ENCODE data around the gene MYO3B.
"Not testable (repeated sequence)": the region's sequence is repeated elsewhere in the genome, so short reads cannot be mapped to it uniquely, and the experiment has no call there.

Gene MYO3B

DNA sequence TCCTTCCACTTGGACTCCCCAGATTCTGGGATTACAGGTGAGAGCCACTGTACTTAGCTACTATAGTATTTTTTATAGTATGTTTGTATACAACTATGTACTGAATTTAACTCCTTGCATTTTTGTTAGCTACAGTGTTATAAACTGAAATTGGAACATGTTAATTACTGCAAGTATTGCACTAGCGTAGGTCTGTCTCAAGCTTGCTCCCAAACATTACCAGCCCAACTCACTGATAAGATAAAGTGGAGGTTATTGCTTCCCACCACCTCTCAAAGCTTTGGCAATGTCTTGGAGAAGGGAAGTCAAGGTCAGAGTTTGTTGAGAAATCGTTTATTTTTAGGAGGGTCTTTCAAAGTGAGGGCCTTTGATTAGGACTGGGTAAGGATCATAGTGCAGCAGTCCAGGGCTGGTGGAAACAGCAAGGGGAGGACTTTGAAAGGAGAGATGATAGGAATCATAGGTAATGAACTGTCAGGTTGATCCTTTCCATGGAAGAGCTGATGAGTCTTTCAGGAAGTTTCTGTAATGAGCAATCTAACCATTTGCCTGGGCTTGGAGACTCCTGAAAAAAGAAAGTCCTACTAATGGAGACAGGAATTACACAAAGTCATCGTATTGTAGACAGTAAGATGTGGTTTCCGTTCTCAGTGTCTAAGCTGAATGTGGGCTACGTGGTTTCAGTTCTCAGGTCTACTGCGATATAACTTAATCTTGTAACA, 257.1 kb downstream of the MYO3B start:
- peak in 1 of 5 experiments; percentile 87 for DNase-seq

- DNase-seq = peak in 1 of 5 experiments; percentile 63
Observed at GRCh38 chr2:170436077-170436943, 258.4 kb downstream of the MYO3B start.

- DNase-seq = no peak
Observed at GRCh38 chr2:170446078-170446477, 268.1 kb downstream of the MYO3B start.

GRCh38 chr2:170449034-170449433, 271.1 kb downstream of the MYO3B start:
- no peak for DNase-seq

DNA sequence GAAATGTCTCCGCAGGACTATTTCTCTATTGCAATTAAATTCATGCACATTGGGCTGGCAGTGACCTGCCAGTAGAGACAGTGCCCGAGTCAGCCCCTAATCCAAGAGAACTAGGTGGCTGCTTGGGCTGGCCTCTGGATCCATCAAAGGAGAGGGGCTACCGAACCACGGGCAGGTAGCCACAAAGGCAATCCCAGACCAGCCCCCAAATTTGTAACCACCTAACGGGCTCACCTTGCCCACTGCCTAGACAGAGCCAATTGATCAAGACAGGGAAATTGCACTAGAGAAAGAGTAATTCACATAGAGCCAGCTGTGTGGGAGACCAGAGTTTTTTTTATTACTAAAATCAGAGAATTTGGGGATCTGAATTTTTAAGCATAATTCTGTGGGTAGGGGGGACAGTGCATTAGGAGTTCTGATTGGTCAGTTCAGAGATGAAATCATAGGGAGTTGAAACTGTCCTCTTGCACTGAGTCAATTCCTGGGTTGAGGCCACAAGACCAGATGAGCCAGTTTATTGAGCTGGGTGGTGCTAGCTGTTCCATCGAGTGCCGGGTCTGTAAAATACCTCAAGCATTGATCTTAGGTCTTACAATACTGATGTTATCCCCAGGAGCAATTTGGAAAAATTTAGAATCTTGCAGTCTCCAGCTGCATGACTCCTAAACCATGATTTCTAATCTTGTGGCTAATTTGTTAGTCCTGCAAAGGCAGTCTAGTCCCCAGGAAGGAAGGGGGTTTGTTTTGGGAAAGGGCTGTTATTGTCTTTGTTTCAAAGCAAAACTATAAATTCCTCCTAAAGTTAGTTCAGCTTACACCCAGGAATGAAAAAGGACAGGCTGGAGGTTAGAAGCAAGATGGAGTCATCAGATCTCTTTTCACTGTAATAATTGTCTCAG, 276.8 kb downstream of the MYO3B start:
- DNase-seq = no peak

DNA sequence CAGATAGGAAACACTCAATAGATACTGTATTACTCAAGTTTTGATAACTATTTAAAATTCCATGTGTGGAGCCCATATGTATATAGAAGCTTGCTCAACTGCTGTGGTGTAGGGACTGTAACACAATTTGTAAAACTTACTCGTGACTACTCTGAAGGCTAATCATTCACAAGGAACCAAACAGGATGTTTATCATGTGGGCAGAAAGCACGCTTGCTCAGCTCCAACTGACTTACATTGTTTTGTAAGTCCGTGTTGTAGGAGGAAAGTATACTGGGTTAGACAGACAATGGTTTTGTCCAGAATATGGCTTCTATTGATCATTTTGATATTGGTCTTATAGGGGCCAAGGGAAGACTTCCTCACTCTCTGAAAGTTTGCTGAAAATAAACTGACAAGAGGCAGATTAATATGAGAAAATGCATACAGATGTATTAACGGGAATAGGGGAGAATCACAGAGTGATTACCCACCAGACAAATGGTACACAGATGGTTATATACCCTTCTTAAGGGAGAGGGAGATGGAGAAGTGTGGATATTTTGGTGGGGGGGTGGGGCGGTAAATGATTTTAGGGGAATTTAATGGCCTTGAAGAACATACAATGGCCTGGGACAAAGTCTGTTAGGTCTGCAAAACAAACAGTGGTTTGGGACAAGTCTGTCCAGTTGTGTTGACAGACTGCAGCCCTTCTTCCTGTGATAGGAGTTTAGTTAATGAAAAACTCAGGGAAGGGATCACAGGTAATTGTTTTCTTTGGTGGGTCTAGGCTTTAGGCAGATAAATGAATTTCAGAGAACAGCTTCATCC, 277.9 kb downstream of the MYO3B start:
- peak in 1 of 5 experiments; percentile 74 for DNase-seq

- DNase-seq = no peak
Observed at GRCh38 chr2:170456914-170457313, 279.0 kb downstream of the MYO3B start.

DNA sequence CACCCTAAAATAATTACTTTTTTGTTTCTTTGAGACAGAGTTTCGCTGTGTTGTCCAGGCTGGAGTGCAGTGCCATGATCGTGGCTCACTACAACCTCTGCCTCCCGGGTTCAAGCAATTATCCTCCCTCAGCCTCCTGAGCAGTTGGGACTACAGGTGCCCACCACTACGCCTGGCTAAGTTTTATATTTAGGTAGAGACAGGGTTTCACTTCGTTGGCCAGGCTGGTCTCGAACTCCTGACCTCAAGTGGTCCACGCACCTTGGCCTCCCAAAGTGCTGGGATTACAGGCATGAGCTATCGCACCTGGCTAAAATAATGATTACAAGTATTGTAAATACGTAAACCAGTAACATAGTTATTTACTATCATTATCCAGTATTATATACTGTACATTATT, 279.8 kb downstream of the MYO3B start:
- DNase-seq = no peak

DNA sequence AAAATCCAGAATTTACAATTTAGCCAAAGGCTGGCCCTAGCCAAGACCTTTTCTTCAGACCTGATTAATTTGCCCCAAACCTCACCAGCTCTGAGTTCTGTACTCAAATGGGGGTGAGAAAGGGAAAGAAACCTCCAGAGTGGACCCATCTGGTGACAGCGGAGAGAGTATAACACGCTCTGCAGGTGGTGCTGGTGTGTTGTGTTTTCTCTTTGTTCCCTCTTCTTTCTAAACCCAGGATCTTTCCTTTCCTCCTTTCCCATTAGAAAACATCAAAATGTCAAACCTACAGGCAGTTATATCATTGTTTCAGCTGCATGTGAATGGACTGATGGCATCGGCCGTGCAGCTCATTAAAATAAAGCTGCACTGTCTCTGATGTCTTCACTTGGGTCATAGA, 283.9 kb downstream of the MYO3B start:
- DNase-seq = no peak

DNA sequence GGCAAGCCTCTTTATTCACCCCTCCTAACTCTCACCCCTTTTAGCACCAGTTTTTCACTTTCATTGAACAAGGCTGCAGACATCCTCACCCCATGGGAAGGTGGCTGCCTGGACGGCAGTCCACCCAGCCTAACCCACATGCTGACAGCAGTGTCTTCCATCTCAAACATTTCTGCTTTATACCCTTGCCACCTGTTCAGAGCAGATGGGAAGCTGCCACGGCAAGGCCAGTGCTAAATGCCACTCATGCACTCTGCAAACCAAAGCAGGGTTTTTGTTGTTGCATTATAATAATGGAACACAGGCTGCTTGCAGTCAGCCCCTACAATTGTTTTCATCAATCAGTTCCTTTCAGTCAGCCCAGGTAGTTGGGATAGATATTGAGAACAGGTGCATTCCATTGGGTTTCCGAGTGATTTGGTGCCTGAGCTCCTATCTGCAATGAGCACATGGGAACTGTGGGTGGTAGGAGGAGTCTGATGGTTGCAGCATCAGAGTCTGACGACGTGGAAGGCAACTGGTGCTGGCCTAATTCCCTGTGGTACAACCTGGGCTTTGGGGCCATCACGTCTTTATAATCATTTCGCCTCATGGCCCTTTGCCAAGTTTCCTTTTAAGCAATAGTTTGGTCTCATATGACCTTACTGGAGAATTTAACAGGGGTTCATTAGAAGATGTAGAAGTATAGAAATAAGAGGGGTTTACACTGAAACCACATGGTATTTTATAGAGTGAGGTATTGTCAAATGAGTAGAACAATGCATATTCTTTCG, 284.7 kb downstream of the MYO3B start:
- no peak for DNase-seq

DNA sequence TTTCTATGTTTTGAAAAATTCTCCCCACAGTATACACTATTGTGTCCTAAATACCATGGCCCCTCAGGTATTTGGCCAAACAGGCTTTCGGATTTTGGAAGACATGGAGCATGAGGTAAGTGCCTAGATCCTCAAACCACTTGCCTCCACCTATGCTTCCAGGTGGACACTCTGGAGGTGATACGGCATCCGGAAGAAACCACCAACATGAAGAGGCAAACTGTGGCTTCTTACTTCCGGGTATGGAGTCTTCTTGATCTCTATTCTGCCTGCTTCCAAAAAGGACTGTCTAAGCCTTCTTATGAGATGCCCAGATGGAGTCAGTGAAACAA, 285.2 kb downstream of the MYO3B start:
- DNase-seq = no peak

GRCh38 chr2:170464268-170464667, 286.3 kb downstream of the MYO3B start:
- no peak for DNase-seq

- DNase-seq = no peak
Observed at GRCh38 chr2:170465241-170465640, 287.3 kb downstream of the MYO3B start.

DNA sequence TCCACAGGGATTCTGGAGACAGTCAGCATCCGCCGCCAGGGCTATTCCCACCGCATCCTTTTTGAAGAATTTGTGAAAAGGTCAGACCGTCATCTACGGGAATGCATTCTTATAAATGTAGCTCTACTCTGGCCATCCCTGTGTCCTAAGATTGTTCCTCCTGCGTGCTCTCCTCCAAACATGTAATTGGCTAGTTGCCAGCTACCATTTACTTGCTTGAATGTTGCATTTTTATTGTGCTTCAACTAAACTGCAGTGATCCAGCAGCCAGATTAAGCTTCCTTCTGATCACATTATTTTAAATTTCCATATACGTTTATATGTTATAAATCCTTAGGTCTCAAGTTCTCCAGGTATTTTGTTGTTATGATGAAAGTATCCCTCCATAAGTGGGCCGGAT, 288.7 kb downstream of the MYO3B start:
- DNase-seq = no peak

- peak in 1 of 5 experiments; percentile 36 for DNase-seq
Observed at GRCh38 chr2:170467568-170468422, 289.8 kb downstream of the MYO3B start.

- DNase-seq = no peak
Observed at GRCh38 chr2:170468557-170468956, 290.6 kb downstream of the MYO3B start.

- DNase-seq = not testable (repeated sequence)
Observed at GRCh38 chr2:170472498-170472897, 294.6 kb downstream of the MYO3B start.

- DNase-seq = no peak
Observed at GRCh38 chr2:170475878-170476277, 297.9 kb downstream of the MYO3B start.

DNA sequence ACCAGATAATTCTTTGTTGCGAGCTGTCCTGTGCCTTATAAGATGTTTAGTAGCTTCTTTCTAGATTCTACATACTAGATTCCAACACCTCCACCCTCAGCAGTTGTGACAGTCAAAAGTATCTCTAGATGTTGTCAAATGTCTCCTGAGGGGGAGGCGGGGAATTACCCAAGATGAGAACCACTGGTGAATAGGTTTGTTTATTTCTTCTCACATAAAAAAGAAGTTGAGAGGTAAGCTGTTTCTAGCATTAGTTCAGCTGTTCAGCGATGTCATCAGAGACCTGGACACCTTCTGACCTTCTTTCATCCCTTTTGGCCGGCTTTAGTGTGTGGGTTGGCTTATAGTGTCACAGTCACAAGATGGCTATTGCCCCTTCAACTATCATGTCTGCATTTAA, 299.7 kb downstream of the MYO3B start:
- DNase-seq = peak in 1 of 5 experiments; percentile 24

DNA sequence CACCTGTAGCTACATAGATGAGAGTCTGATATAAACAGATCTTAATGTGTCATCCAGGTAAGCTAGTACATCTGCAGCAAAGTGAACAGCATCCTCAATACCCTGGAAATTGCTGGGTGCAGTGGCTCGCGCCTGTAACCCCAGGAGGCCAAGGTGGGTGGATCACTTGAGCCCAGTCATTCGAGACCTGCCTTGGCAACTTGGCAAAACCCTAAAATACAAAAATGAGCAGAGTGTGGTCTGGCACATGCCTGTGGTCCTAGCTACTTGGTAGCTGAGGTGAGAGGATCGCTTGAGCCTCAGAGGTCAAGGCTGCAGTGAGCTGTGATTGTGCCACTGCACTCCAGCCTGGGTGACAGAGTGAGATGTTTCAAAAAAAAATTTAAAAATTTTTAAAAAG, 303.3 kb downstream of the MYO3B start:
- peak in 1 of 5 experiments; percentile 65 for DNase-seq

Measured in T-helper 2 cell (primary cell).